ENCODE results near the gene TAF8. TPM values are rescaled to one million over a fixed set of nuclear protein-coding genes. Genes with fewer than 3 reads are reported as not detected.

Gene TAF8
- total RNA-seq, 2 experiments from 2014 or later: 50.9 to 53.2 TPM

DNA sequence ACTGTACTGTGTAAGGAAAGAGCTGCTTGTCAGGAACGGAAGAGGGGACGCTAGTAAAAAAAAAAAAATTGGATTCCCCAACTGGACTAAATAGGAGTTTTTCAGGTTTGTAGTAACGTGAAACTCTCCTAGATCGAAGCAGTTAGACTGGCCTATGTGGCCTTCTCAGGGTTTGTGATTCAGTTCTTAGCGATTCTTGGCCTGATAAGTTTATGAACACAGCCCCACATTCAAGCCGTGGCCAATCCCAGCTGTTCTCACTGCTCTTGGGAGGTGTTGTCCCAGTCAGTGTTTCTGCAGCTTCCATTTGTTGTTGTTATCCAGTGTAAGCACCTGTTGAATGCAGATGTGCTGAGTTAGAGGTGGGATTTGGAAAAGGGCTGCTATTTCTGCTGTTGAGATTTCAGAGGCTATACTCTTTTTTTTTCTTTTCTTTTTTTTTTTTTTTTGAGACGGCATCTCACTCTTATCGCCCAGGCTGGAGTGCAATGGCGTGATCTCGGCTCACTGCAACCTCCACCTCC is 29.7 kb downstream of the TAF8 start:
- Mint-ChIP-seq H3K9me3 (ENCODE audit: low read depth) (no peaks in the 10 kb centered on the region), H3K4me1 (no peaks in the 10 kb centered on the region), H3K27me3 (no peaks in the 10 kb centered on the region), H3K36me3 (peaks cover 16% of the 10 kb centered on the region), H3K4me3 (no peak overlapping the region), H3K27ac (no peak overlapping the region)
- no peak for ATAC-seq
- no peak for DNase-seq
- CTCF ChIA-PET: interaction anchor here (1.4 kb wide), 1 partner anchor 24 kb away, joined by 11 read pairs; no protein-coding TSS in a partner anchor

DNA sequence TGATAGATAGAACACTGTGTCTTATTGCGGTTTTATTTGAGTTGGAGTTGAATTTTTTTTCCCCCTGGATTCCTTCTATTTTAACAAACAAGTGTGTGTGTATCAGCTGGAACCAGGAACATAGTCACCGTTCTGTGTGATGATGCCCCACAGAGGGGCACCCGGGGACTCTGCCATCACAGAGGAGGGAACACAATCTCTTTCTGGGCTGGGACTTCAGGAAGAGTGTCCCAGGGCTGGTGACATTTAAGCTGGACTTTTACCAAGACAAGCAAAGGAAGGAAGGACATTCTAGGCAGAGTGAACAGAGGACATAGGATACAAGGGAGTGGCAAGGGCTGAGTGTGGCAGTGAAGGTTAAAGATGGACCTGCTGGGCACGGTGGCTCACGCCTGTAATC is 33.2 kb downstream of the TAF8 start:
- no peaks in the 10 kb centered on the region for H3K27me3 Mint-ChIP-seq
- CTCF ChIA-PET: interaction anchor here (4.5 kb wide), 1 partner anchor 21 kb away, joined by 22 read pairs; no protein-coding TSS in a partner anchor
- no peaks in the 10 kb centered on the region for H3K4me1 Mint-ChIP-seq
- H3K27ac Mint-ChIP-seq: no peak overlapping the region
- DNase-seq: no peak
- H3K4me3 Mint-ChIP-seq: no peak overlapping the region
- no peak for ATAC-seq
- H3K36me3 Mint-ChIP-seq: peaks cover 5% of the 10 kb centered on the region
- H3K9me3 Mint-ChIP-seq (ENCODE audit: low read depth): no peaks in the 10 kb centered on the region

DNA sequence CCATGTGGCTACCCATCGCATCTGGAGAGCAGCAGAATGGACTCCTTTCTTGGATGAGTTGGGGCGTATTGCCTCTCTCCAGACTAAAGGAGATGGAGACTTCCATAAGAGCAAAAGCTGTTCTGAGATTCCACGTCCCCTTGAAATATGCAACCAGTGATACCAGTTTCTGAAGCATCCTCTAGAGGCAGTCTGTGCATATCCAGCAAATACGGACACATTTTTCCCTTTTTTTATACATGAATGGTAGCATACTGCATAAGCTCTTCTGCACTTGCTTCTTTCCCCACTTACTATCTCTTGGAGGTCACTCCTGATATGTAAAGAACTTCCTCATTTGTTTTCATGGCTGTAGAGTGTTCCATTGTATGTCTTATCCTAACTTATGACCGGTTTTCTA is 34.6 kb downstream of the TAF8 start:
- Mint-ChIP-seq H3K27me3 (no peaks in the 10 kb centered on the region), H3K36me3 (peaks cover 5% of the 10 kb centered on the region), H3K9me3 (ENCODE audit: low read depth) (no peaks in the 10 kb centered on the region), H3K27ac (no peak overlapping the region), H3K4me3 (no peak overlapping the region), H3K4me1 (no peaks in the 10 kb centered on the region)
- no peak for DNase-seq
- CTCF ChIA-PET: interaction anchor here (1.3 to 4.5 kb wide), 3 partner anchors 16 to 463 kb away, joined by 3 to 22 read pairs (median 3); no protein-coding TSS in a partner anchor
- no peak for ATAC-seq

DNA sequence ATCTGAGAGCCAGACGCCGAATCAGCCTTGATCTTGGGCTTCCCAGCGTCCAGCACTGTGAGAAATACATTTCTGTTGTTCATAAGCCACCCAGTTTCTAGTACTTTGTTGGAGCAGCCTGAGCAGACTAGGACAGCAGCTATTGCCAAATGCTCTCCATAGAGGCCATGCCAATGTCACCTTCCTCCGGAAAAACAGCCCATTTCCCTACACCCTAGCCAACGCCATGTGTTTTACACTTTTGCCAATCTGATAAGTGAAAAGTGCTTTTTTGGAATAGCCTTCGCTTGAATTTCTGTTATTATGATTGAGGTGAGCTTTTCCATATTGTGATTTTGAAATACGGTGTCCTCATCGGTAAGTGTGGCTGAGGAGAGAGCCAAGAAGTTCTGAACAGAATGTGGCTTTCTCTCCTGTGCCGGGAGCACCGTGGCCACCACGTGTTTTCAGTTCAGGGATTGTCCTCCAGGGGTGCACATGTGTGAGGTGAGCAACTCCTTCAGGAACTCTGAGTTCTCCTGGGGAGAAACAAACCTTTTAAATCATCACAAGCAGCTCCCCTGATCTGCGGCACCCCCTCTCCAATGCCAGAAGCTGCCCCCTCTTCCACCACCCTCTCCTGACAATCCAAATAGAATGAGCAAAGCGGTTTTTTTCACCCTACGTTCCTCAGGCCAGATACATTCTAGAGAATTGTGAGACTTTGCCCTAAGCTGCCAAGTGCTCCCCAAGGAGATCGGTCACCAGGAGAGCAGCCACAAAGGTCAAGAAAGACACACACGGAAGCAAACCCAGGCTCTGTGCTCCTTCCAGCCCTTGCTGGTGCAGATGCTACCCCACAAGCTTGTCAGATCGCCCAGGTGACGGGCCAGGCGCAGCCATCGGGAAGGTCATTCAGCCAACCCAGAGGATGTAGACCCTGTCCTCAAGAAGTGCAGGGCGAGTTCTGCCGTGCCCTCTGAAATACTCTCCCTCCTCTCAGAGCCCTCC is 36.0 kb downstream of the TAF8 start:
- no peaks in the 10 kb centered on the region for H3K27me3 Mint-ChIP-seq
- CTCF ChIA-PET: interaction anchor here (0.9 to 8.8 kb wide), 4 partner anchors 12 to 18 kb away, joined by 3 to 65 read pairs (median 3); no protein-coding TSS in a partner anchor
- ATAC-seq: no peak
- no peak for DNase-seq
- H3K36me3 Mint-ChIP-seq: no peaks in the 10 kb centered on the region
- H3K4me3 Mint-ChIP-seq: no peak overlapping the region
- H3K9me3 Mint-ChIP-seq (ENCODE audit: low read depth): no peaks in the 10 kb centered on the region
- H3K4me1 Mint-ChIP-seq: no peaks in the 10 kb centered on the region
- no peak overlapping the region for H3K27ac Mint-ChIP-seq

DNA sequence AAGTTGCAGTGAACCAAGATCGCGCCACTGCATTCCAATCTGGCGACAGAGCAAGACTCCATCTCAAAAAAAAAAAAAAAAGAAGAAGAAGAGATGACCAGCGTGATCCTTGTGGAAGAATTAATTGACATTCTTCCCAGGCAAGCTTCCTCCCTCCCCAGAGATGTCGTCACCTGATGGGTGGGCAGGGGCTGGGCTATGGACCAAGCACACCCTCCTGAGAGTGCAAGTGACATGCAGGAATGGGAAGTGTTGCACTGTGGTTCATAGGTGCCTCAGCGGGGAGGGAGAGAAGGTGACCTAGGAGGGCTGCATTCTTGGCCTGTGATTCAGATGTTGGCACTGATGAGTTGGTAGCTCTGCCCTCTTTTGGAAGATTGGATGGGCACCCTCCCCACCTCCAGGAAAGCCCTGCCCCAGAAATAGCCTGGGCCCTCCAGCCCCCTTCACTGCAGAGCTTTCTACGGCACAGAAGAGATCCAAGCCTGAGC is 37.8 kb downstream of the TAF8 start:
- no peak for DNase-seq
- no peak for ATAC-seq
- no peaks in the 10 kb centered on the region for H3K4me1 Mint-ChIP-seq
- no peaks in the 10 kb centered on the region for H3K36me3 Mint-ChIP-seq
- H3K4me3 Mint-ChIP-seq: no peak overlapping the region
- CTCF ChIA-PET: interaction anchor here (8.8 kb wide), 1 partner anchor 16 kb away, joined by 65 read pairs; no protein-coding TSS in a partner anchor
- H3K27ac Mint-ChIP-seq: no peak overlapping the region
- no peaks in the 10 kb centered on the region for H3K27me3 Mint-ChIP-seq
- H3K9me3 Mint-ChIP-seq (ENCODE audit: low read depth): no peaks in the 10 kb centered on the region

DNA sequence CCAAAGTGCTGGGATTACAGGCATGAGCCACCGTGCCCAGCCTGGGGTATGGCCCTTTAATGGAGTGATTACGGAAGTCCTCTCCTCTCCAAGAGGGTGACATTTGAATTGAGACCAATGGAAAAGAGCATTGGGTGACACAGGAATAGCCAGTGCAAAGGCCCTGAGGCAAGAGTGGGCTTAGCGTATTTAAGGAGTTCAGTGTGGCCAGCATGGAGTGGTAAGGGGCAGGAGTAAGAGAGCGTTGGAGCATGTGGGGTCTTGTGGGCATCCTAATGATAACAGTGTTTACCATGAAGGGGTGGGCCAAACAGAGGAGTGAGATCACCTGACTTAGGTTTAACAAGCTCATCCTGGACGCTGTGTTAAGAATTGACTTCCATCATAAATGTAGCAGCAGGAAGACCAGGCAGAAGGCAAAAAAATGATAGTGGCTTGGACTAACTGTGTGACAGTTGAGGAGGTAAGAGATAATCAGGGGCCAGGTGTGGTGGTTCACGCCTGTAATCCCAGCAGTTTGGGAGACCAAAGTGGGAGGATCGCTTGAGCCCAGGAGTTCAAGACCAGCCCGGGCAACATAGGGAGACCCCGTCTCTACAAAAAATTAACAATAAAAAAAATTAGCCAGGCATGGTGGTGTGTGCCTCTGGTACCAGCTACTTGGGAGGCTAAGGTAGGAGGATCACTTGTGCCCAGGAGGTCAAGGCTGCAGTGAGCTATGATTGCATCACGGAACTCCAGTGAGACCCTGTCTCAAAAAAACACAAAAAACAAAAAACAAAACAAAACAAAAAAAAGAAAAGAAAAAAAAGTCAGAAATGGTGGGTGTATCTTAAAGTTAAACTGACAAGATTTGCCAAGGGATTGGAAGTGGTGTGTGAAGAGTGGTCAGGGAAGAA is 40.7 kb downstream of the TAF8 start:
- Mint-ChIP-seq H3K4me1 (no peaks in the 10 kb centered on the region), H3K36me3 (no peaks in the 10 kb centered on the region), H3K27me3 (no peaks in the 10 kb centered on the region), H3K27ac (no peak overlapping the region), H3K4me3 (no peak overlapping the region), H3K9me3 (ENCODE audit: low read depth) (no peaks in the 10 kb centered on the region)
- no peak for ATAC-seq
- no peak for DNase-seq
- CTCF ChIA-PET: interaction anchor here (1.4 to 8.8 kb wide), 2 partner anchors 9 to 13 kb away, joined by 4 to 65 read pairs; no protein-coding TSS in a partner anchor

DNA sequence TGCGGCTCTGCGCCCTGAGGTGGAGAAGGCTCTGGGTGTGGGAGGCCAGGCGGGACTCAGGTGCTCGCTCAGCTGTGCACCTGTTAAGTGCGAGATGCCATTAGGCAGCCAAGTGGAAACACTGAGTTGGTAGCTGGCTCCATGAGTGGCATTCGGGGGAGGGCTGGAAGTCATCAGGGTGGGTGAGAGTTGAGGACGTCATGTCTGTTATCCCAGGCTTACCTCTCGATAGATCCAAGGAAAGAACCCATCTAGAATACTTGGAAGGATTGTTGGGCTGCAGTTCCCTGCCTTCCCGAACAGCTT is 41.3 kb downstream of the TAF8 start:
- H3K36me3 Mint-ChIP-seq: no peaks in the 10 kb centered on the region
- no peaks in the 10 kb centered on the region for H3K4me1 Mint-ChIP-seq
- H3K9me3 Mint-ChIP-seq (ENCODE audit: low read depth): no peaks in the 10 kb centered on the region
- no peaks in the 10 kb centered on the region for H3K27me3 Mint-ChIP-seq
- no peak overlapping the region for H3K27ac Mint-ChIP-seq
- no peak for ATAC-seq
- CTCF ChIA-PET: interaction anchor here (8.8 kb wide), 1 partner anchor 13 kb away, joined by 65 read pairs; no protein-coding TSS in a partner anchor
- no peak overlapping the region for H3K4me3 Mint-ChIP-seq
- DNase-seq: no peak

DNA sequence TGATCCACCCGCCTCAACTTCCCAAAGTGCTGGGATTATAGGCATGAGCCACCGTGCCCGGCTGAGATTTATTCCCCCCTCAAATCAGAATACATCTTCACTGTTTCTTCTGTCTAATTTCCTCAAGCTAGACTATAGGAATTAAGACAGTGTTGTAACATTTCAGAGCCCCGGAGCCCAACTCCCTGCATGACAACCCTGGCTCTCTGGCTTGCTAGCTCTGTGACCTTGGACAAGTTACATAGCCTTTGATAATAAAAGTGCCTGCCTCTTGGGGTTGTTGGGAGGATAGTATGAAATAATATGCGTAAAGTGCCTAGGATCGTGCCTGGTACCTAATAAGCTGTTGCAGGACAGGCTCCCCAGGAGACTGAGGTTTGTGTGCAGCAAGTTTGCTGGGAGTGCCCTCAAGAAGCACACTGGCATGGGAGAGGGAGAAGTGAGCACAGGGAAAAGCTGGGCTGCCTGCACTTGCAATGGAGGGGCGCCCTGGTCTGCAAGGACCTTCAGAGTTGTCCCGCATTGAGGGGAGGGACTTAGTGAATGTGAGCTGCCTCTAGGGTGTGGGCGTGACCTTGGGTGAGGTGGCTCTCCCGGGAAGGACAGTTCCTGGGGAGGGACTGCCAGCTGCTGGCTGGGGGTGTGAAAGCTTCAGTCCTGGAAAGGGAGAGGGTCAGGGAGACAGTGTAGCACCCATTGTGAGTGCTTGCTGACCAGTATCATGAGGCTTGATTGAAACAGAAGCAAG is 43.4 kb downstream of the TAF8 start:
- CTCF ChIA-PET: interaction anchor here (1.0 to 8.8 kb wide), 2 partner anchors 11 to 46 kb away, joined by 3 to 65 read pairs; no protein-coding TSS in a partner anchor
- no peak overlapping the region for H3K27ac Mint-ChIP-seq
- DNase-seq (no peak), ATAC-seq (no peak)
- H3K36me3 Mint-ChIP-seq: no peaks in the 10 kb centered on the region
- H3K9me3 Mint-ChIP-seq (ENCODE audit: low read depth): no peaks in the 10 kb centered on the region
- no peak overlapping the region for H3K4me3 Mint-ChIP-seq
- H3K27me3 Mint-ChIP-seq: no peaks in the 10 kb centered on the region
- peaks cover 7% of the 10 kb centered on the region for H3K4me1 Mint-ChIP-seq

DNA sequence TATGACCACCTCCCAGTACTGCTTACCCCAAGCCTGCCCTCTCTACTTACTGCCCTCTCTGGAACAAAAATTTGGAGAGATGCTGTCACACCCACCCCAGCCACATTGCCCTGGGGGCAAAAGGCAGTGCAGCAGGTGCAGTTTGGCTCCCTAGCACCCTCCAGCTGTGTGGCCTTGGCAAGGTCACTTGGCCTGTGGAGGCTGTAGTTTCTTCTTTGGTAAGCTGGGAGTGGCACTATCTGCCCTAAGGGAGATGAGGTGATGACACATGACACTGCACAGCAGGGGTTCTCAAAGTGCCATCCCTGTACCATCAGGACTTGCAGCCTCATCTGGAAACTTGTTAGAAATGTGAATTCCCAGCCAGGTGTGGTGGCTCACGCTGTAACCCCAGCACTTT is 44.8 kb downstream of the TAF8 start:
- H3K4me1 Mint-ChIP-seq: peaks cover 16% of the 10 kb centered on the region
- no peaks in the 10 kb centered on the region for H3K36me3 Mint-ChIP-seq
- CTCF ChIA-PET: interaction anchor here (1.9 kb wide), 1 partner anchor 9 kb away, joined by 24 read pairs; no protein-coding TSS in a partner anchor
- ATAC-seq (no peak), DNase-seq (no peak)
- H3K9me3 Mint-ChIP-seq (ENCODE audit: low read depth): no peaks in the 10 kb centered on the region
- no peaks in the 10 kb centered on the region for H3K27me3 Mint-ChIP-seq
- H3K27ac Mint-ChIP-seq: no peak overlapping the region
- no peak overlapping the region for H3K4me3 Mint-ChIP-seq

DNA sequence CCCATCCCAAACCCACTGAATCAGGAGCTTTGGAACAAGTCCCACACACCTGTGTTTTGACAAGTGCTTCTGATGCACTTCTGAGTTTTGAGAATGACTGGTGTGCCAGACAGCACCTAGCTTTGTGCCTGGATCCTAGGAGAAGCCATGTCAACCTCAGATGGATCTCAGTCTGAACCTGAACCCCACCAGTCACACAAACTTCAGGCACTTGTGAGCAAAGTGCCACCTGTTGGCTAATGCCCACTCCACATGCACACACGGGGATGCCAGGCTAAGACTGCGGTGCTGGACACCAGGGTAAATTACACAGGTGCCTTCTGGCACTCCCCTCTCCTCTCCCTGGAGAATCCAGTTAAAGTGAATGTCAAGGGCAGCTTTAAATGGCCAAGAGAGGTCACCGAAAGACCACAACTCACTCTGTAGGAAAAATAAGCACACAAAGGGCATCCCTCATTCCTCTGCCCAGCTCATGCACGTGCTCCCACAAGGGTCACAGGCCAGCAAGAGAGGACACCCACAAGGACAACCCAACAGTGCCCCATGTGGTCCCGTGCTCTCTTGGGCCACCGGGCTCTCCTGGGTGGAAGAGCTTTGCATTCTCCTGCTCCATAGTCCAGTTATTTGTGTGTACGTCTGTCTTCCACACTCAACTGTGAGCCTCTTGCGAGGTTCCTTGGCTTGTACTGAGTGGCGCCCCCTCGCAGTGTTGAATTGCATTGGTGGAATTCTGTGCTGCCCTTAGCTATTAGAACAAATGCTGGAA is 45.6 kb downstream of the TAF8 start:
- ATAC-seq: no peak
- CTCF ChIA-PET: interaction anchor here (1.9 kb wide), 1 partner anchor 8 kb away, joined by 24 read pairs; no protein-coding TSS in a partner anchor
- Mint-ChIP-seq H3K27ac (no peak overlapping the region), H3K4me1 (peaks cover 23% of the 10 kb centered on the region), H3K27me3 (no peaks in the 10 kb centered on the region), H3K4me3 (no peak overlapping the region), H3K9me3 (ENCODE audit: low read depth) (no peaks in the 10 kb centered on the region), H3K36me3 (no peaks in the 10 kb centered on the region)
- DNase-seq: no peak

DNA sequence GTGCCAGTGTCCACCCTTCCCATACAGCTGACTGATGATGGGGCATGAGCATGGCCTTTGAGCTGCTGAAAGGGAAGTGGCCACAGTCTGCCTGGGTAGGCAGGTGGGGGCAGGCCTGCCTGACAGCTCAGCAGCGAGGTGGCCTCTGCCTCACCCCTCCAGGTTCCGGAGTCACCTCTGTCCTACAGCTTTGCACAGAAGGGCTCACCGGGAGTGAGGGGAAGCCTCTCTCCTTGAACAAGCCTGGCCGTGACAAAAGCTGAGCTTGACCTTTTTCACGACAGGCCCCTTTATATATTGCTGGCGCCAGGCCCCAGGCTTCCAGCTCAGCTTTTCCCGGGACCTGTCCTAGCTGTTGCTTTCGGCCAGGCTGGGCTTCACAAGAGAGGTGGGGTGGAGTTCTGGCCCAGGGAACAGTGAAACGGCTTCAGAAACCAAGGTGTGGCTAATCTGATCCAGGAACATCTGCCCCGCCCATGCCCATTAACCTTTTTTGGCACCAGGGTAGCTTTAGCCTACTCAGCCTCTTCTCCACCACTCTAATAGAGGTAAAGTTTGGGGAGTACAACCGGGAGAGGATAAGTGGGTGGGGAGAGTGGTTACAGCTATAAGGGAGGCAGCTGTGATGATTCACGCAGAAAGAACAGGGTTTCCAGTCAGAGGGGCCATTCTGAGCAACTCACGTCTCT is 49.2 kb downstream of the TAF8 start:
- Mint-ChIP-seq H3K36me3 (no peaks in the 10 kb centered on the region), H3K4me1 (peaks cover 49% of the 10 kb centered on the region), H3K9me3 (ENCODE audit: low read depth) (no peaks in the 10 kb centered on the region), H3K27ac (peak overlapping the region; percentile 90), H3K4me3 (peak overlapping the region; percentile 34), H3K27me3 (no peaks in the 10 kb centered on the region)
- ATAC-seq (peak; percentile 35), DNase-seq (peak; percentile 50)
- CTCF ChIA-PET: interaction anchor here (0.7 to 1.6 kb wide), 6 partner anchors 9 to 312 kb away, joined by 3 to 5 read pairs (median 3); partner anchors contain the start of gene TOMM6
